ENCODE results near the gene ADORA1. TPM values are rescaled to one million over a fixed set of nuclear protein-coding genes. Genes with fewer than 3 reads are reported as not detected.

ADORA1 gene
- total RNA-seq, 1 donor from 2014 or later, result not detected

DNA sequence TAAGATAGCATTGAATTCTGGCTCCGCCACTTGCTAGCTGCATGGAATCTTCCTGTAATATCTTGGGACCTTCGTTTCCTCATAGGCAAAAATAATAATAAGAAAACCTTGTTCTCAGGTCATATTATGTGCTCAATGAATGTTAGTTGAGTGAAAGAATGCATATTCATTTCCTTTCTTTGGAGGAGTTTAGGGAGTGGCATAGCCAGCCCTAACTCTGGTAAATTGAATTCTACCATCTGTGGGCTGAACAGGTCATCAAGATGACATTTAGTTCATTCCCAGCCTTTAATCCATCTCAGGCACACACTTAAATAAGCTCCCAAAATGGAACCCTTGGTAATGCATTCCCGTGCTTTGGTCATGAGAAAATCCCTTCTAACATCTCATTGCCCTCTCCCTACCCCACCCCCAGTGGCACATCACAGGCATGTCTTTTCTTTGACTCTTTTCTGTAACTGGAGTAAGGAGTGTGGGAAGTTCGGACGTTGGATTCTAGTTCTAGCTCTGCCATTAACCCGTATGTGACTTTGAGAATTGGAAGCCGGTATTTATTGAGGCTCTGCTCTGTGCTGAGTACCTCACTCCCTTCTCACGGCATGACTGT, 28.5 kb upstream of the ADORA1 start:
- Mint-ChIP-seq H3K27ac (no peak overlapping the region), H3K36me3 (ENCODE audit: low read depth) (no peaks in the 10 kb centered on the region), H3K4me3 (no peak overlapping the region), H3K9me3 (peaks cover 18% of the 10 kb centered on the region), H3K4me1 (ENCODE audit: low read depth) (no peaks in the 10 kb centered on the region), H3K27me3 (ENCODE audit: insufficient read depth) (peaks cover 31% of the 10 kb centered on the region)
- no peak for DNase-seq (ENCODE audit: low spot score)
- intact Hi-C loops (cut with micrococcal nuclease), result no loop called here

- Mint-ChIP-seq H3K27me3 (ENCODE audit: insufficient read depth) (peaks cover 29% of the 10 kb centered on the region), H3K4me1 (ENCODE audit: low read depth) (no peaks in the 10 kb centered on the region), H3K9me3 (peaks cover 11% of the 10 kb centered on the region), H3K27ac (no peak overlapping the region), H3K36me3 (ENCODE audit: low read depth) (no peaks in the 10 kb centered on the region), H3K4me3 (no peak overlapping the region)
- intact Hi-C loops (cut with micrococcal nuclease), result no loop called here
- no peak for DNase-seq (ENCODE audit: low spot score)
Measured at GRCh38 chr1:203099805-203100515, 27.6 kb upstream of the ADORA1 start.

- Mint-ChIP-seq H3K4me3 (no peak overlapping the region), H3K4me1 (ENCODE audit: low read depth) (no peaks in the 10 kb centered on the region), H3K36me3 (ENCODE audit: low read depth) (no peaks in the 10 kb centered on the region), H3K27ac (no peak overlapping the region), H3K9me3 (peaks cover 5% of the 10 kb centered on the region), H3K27me3 (ENCODE audit: insufficient read depth) (peaks cover 29% of the 10 kb centered on the region)
- intact Hi-C loops (cut with micrococcal nuclease), result no loop called here
- no peak for DNase-seq (ENCODE audit: low spot score)
Measured at GRCh38 chr1:203100516-203100869, 27.0 kb upstream of the ADORA1 start.

GRCh38 chr1:203101813-203102634, 25.5 kb upstream of the ADORA1 start:
- H3K27me3 Mint-ChIP-seq (ENCODE audit: insufficient read depth), result peaks cover 25% of the 10 kb centered on the region
- H3K4me3 Mint-ChIP-seq, result no peak overlapping the region
- no peak for DNase-seq (ENCODE audit: low spot score)
- no peaks in the 10 kb centered on the region for H3K4me1 Mint-ChIP-seq (ENCODE audit: low read depth)
- intact Hi-C loops (cut with micrococcal nuclease), result no loop called here
- no peak overlapping the region for H3K27ac Mint-ChIP-seq
- no peaks in the 10 kb centered on the region for H3K9me3 Mint-ChIP-seq
- no peaks in the 10 kb centered on the region for H3K36me3 Mint-ChIP-seq (ENCODE audit: low read depth)

GRCh38 chr1:203103216-203103615, 24.3 kb upstream of the ADORA1 start:
- no peaks in the 10 kb centered on the region for H3K36me3 Mint-ChIP-seq (ENCODE audit: low read depth)
- DNase-seq (ENCODE audit: low spot score), result no peak
- no peaks in the 10 kb centered on the region for H3K9me3 Mint-ChIP-seq
- H3K4me3 Mint-ChIP-seq, result no peak overlapping the region
- H3K27ac Mint-ChIP-seq, result no peak overlapping the region
- intact Hi-C loops (cut with micrococcal nuclease), result no loop called here
- peaks cover 25% of the 10 kb centered on the region for H3K27me3 Mint-ChIP-seq (ENCODE audit: insufficient read depth)
- H3K4me1 Mint-ChIP-seq (ENCODE audit: low read depth), result no peaks in the 10 kb centered on the region

DNA sequence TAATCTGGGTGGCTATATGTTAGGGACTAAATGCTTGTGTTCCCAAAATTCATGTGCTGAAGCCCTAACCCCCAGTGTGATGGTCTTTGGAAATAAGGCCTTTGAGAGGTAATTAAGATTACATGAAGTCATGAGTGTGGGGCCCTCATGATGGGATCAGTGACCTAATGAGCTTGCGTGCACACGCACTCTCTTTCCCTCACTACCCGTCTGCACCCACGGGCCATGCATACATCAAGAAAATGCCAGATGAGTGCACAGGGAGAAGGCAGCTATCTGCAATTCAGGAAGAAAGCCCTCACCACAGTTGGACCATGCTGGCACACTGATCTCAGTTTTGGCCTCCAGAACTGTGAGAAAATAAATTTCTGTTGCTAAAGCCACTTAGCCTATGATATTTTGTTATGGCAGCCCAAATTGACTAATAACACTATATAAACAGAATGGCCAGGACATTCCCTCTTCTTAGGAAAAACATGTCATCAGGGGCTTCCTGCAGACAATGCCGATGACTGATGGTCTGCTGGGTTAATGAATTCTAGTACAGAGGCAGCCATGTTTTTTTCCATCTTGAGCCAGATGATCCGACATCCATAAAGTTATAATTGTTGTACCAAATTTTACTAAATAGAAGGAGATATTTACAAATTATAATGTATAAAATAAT, 23.6 kb upstream of the ADORA1 start:
- intact Hi-C loops (cut with micrococcal nuclease), result no loop called here
- H3K36me3 Mint-ChIP-seq (ENCODE audit: low read depth), result no peaks in the 10 kb centered on the region

GRCh38 chr1:203104789-203105390, 22.6 kb upstream of the ADORA1 start:
- H3K27me3 Mint-ChIP-seq (ENCODE audit: insufficient read depth), result peaks cover 30% of the 10 kb centered on the region
- H3K4me1 Mint-ChIP-seq (ENCODE audit: low read depth), result no peaks in the 10 kb centered on the region
- H3K27ac Mint-ChIP-seq, result no peak overlapping the region

More for the DNA sequence above, 23.6 kb upstream of the ADORA1 start:
- Mint-ChIP-seq H3K27ac (no peak overlapping the region), H3K4me3 (no peak overlapping the region), H3K4me1 (ENCODE audit: low read depth) (no peaks in the 10 kb centered on the region), H3K27me3 (ENCODE audit: insufficient read depth) (peaks cover 24% of the 10 kb centered on the region), H3K9me3 (no peaks in the 10 kb centered on the region)
- DNase-seq (ENCODE audit: low spot score), result no peak

GRCh38 chr1:203112475-203112874, 15.1 kb upstream of the ADORA1 start:
- no peak for DNase-seq (ENCODE audit: low spot score)
- H3K36me3 Mint-ChIP-seq (ENCODE audit: low read depth), result no peaks in the 10 kb centered on the region
- H3K9me3 Mint-ChIP-seq, result no peaks in the 10 kb centered on the region
- no peak overlapping the region for H3K4me3 Mint-ChIP-seq
- no peaks in the 10 kb centered on the region for H3K4me1 Mint-ChIP-seq (ENCODE audit: low read depth)
- no peak overlapping the region for H3K27ac Mint-ChIP-seq
- intact Hi-C loops (cut with micrococcal nuclease), result no loop called here
- peaks cover 15% of the 10 kb centered on the region for H3K27me3 Mint-ChIP-seq (ENCODE audit: insufficient read depth)

More at GRCh38 chr1:203104789-203105390, 22.6 kb upstream of the ADORA1 start:
- no peak for DNase-seq (ENCODE audit: low spot score)
- intact Hi-C loops (cut with micrococcal nuclease), result no loop called here
- Mint-ChIP-seq H3K9me3 (no peaks in the 10 kb centered on the region), H3K36me3 (ENCODE audit: low read depth) (no peaks in the 10 kb centered on the region), H3K4me3 (no peak overlapping the region)

DNA sequence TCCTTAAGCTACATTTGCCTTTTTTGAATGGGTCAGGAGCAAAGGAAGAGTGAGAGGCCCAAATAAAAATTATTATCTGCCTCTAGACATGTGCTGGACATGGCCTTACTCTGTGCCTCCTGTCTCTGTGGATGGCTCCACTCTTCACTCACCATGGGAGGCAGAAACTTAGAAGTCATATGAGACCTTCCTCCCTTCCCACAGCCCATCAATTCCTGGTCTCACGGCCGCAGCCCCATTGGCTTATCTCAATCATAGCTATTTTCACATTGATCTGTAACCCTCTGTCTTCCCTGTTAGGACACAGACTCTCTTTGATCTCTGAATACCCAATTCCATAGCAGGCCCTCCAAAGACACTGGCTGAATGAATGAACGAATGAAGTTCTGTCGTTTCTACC, 14.2 kb upstream of the ADORA1 start:
- H3K4me3 Mint-ChIP-seq, result no peak overlapping the region
- H3K9me3 Mint-ChIP-seq, result no peaks in the 10 kb centered on the region
- intact Hi-C loops (cut with micrococcal nuclease), result no loop called here
- DNase-seq (ENCODE audit: low spot score), result no peak
- no peak overlapping the region for H3K27ac Mint-ChIP-seq
- H3K4me1 Mint-ChIP-seq (ENCODE audit: low read depth), result no peaks in the 10 kb centered on the region
- no peaks in the 10 kb centered on the region for H3K36me3 Mint-ChIP-seq (ENCODE audit: low read depth)
- H3K27me3 Mint-ChIP-seq (ENCODE audit: insufficient read depth), result peaks cover 20% of the 10 kb centered on the region

- no peak overlapping the region for H3K27ac Mint-ChIP-seq
- peaks cover 19% of the 10 kb centered on the region for H3K27me3 Mint-ChIP-seq (ENCODE audit: insufficient read depth)
- H3K4me1 Mint-ChIP-seq (ENCODE audit: low read depth), result no peaks in the 10 kb centered on the region
- no peak overlapping the region for H3K4me3 Mint-ChIP-seq
- DNase-seq (ENCODE audit: low spot score), result no peak
- H3K36me3 Mint-ChIP-seq (ENCODE audit: low read depth), result no peaks in the 10 kb centered on the region
- H3K9me3 Mint-ChIP-seq, result no peaks in the 10 kb centered on the region
- intact Hi-C loops (cut with micrococcal nuclease), result no loop called here
Measured at GRCh38 chr1:203114202-203114601, 13.3 kb upstream of the ADORA1 start.

DNA sequence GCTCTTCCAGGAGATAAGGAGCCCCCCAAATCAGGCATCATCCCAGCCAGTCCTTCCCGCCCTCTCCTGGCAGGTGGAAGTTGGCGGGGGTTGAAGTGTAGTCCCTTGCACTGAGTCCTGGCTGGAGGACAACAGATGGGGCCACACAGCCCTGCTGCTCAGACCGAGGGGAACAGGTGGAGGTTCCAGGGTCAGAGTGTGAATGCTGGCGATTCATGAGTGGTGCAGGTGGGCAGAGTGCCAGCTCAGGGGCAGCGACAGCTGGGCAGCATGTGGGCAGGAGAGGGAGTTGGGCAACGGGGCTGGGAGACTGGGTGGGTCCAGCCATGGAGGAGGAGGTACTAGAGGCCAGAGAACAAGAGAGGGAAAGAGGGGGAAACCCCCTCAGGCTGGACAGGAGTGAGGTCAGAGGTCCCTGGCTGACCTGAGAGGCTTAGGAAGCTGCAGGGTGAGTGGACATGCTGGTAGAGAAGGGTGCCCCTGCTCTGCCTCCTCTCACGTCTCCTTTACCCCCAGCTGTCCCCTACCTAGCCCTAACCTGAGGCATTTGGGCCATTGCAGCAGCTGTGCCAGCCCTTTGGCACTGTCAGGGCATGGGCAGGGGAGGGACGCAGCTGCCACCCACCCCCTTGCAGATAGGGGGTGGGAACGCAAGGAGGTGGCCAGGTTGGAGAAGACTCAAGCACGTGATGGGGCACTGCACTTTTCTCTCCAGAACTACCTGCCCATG, 11.3 kb upstream of the ADORA1 start:
- DNase-seq (ENCODE audit: low spot score), result no peak
- H3K27me3 Mint-ChIP-seq (ENCODE audit: insufficient read depth), result peaks cover 21% of the 10 kb centered on the region
- no peak overlapping the region for H3K27ac Mint-ChIP-seq
- no peak overlapping the region for H3K4me3 Mint-ChIP-seq
- no peaks in the 10 kb centered on the region for H3K36me3 Mint-ChIP-seq (ENCODE audit: low read depth)
- peaks cover 5% of the 10 kb centered on the region for H3K4me1 Mint-ChIP-seq (ENCODE audit: low read depth)
- no peaks in the 10 kb centered on the region for H3K9me3 Mint-ChIP-seq
- intact Hi-C loops (cut with micrococcal nuclease), result no loop called here

All from activated T-helper 1 cell treated with anti-CD3 and anti-CD28 coated beads, Interleukin-12 subunit alpha, Interleukin-12 subunit beta, Interleukin-2, Interleukin-4 antibody, amounts not matched to agents 30 ng/mL and 10 ng/mL and 1 ng/mL, durations not matched to agents 14 hours and 24 hours and 36 hours (primary cell).